HepG2 (cell line): ENCODE data around the gene SLC25A45. TPM values are rescaled to one million over a fixed set of nuclear protein-coding genes. Genes with fewer than 3 reads are reported as not detected.
A peak's percentile ranks its signal among the peaks of the same experiment; 100 is the strongest.

Source experiments
- BORCS8-MEF2B ChIP-seq: sonication (generic); formaldehyde crosslinking; IDR thresholded peaks from 2 replicates; pipeline ENCODE4 v1.8.0; 2022; ENCODE audit warnings: mild to moderate bottlenecking, missing genetic modification reagents
- FOXK2 ChIP-seq: fragments of 450-650 bp; IDR thresholded peaks from 2 replicates; pipeline ENCODE4 v1.6.1; 2016
- HINFP ChIP-seq: sonication (generic); formaldehyde crosslinking; IDR thresholded peaks from 2 replicates; pipeline ENCODE4 v1.4.0; 2020; ENCODE audit warnings: low read depth, mild to moderate bottlenecking, missing genetic modification reagents
- KMT2B ChIP-seq: IDR thresholded peaks from 2 replicates; pipeline ENCODE4 v1.6.1; 2016; ENCODE audit warnings: missing genetic modification reagents, missing compliant biosample characterization
- PRPF4 ChIP-seq: fragments of 200-400 bp; formaldehyde crosslinking; IDR thresholded peaks from 2 replicates; pipeline ENCODE4 v1.6.1; 2016; ENCODE audit warnings: low read length, low read depth; ENCODE audit not compliant: poor library complexity, severe bottlenecking
- U2AF2 ChIP-seq: fragments of 200-400 bp; formaldehyde crosslinking; IDR thresholded peaks from 2 replicates; pipeline ENCODE4 v1.6.1; 2017; ENCODE audit warnings: low read depth, mild to moderate bottlenecking, low read length
- ZNF512 ChIP-seq: sonication (generic); formaldehyde crosslinking; IDR thresholded peaks from 2 replicates; pipeline ENCODE4 v1.4.0; 2020; ENCODE audit warnings: mild to moderate bottlenecking, missing genetic modification reagents
- ZNF629 ChIP-seq: sonication (generic); formaldehyde crosslinking; conservative IDR thresholded peaks from 2 replicates; pipeline ENCODE4 v1.5.0; 2020; ENCODE audit warnings: missing genetic modification reagents
- ZSCAN22 ChIP-seq: sonication (generic); formaldehyde crosslinking; IDR thresholded peaks from 2 replicates; pipeline ENCODE4 v1.4.0; 2020; ENCODE audit warnings: mild to moderate bottlenecking, missing genetic modification reagents
- polyA plus RNA-seq, 8 experiments: library from polyadenylated mRNA; depleted of rRNA in 3 of 8; stranded (reverse) in 7 of 8; unstranded in 1 of 8; fragments of >200 nt; fragmentation: Illumina TruSeq in 4 of 8; extraction: Trizol in 4 of 8; gene quantifications; 2 replicates each; pipeline versions ENCODE4 v1.2.1 to v1.2.3, GENCODE V29; 2011 to 2016; ENCODE audit warnings: low read depth in 4 of 8, missing spikeins in 1 of 8, mixed read lengths in 1 of 8; ENCODE audit not compliant: insufficient read depth in 1 of 8
- total RNA-seq, 5 experiments: library from RNA; depleted of rRNA; stranded (reverse); fragments of >200 nt; fragmentation: Illumina TruSeq; extraction: Trizol; gene quantifications; 2 replicates each; pipeline ENCODE4 v1.2.3, GENCODE V29; 2016; ENCODE audit warnings: low read depth in 1 of 5

Gene SLC25A45
- total and polyA plus RNA-seq, 2 of the 13 experiments (the other 11 are each of a cell fraction or from before 2014, with no cell fraction given): 1.2 to 3.4 TPM

- TF ChIP-seq HINFP (CRISPR knock-in tag) (peak; percentile 73), ZNF629 (peak; percentile 26), FOXK2 (peak; percentile 75), ZSCAN22 (no peak), BORCS8-MEF2B (CRISPR knock-in tag) (peak; percentile 50; the same call in 1 of the 2 replicates), U2AF2 (0 out of 2 replicates have a peak, but pooled peaks have one; percentile 40), PRPF4 (no peak), ZNF512 (CRISPR knock-in tag) (no peak), KMT2B (CRISPR knock-in tag) (0 out of 2 replicates have a peak, but pooled peaks have one; percentile 42)
These were observed at the start of gene SLC25A45 (continued) for GRCh38 chr11:65382033-65382803.
